GM12891 (cell line): Measurements from ENCODE around the gene ACOT13.
"Not testable (repeated sequence)": the region's sequence is repeated elsewhere in the genome, so short reads cannot be mapped to it uniquely, and the experiment has no call there.

ENCODE experiments used
- DNase-seq: peaks from one replicate; pipeline ENCODE4 v3.0.0; 2011; ENCODE audit warnings: low spot score; ENCODE audit not compliant: insufficient read length
- FAIRE-seq: peaks from 2 replicates; lab custom pipeline; 2011; peaks lifted over from hg19 to GRCh38; lab: Jason Lieb, UNC
- PAX5 ChIP-seq: IDR thresholded peaks from 2 replicates; pipeline ENCODE4 v1.6.1; 2011; ENCODE audit warnings: low read length, moderate library complexity, mild to moderate bottlenecking; ENCODE audit not compliant: insufficient read depth, severe bottlenecking
- POLR2A ChIP-seq: IDR thresholded peaks from 2 replicates; pipeline ENCODE4 v1.6.1; 2011; ENCODE audit warnings: low read depth, low read length, control low read depth
- POLR2AphosphoS5 ChIP-seq: IDR thresholded peaks from 2 replicates; pipeline ENCODE4 v1.6.1; 2011; ENCODE audit warnings: low read depth, low read length, control low read depth
- POU2F2 ChIP-seq: IDR thresholded peaks from 2 replicates; pipeline ENCODE4 v1.6.1; 2011; ENCODE audit warnings: low read depth, mild to moderate bottlenecking, control low read depth, low read length, moderate library complexity
- SPI1 ChIP-seq: IDR thresholded peaks from 2 replicates; pipeline ENCODE4 v1.6.1; 2011; ENCODE audit warnings: low read depth, low read length, control low read depth
- TAF1 ChIP-seq: IDR thresholded peaks from 2 replicates; pipeline ENCODE4 v1.6.1; 2011; ENCODE audit warnings: low read depth, low read length, control low read depth

Gene ACOT13

GRCh38 chr6:24692415-24692814, 25.5 kb downstream of the ACOT13 start:
- TF ChIP-seq POLR2AphosphoS5 = no peak
- TF ChIP-seq SPI1 = no peak
- TF ChIP-seq TAF1 = no peak
- FAIRE-seq = no peak
- no peak for DNase-seq

- TF ChIP-seq POLR2AphosphoS5 (no peak), POU2F2 (no peak), SPI1 (no peak), POLR2A (no peak), PAX5 (no peak), TAF1 (no peak)
- FAIRE-seq = peak; percentile 81
- DNase-seq = no peak
Observed at GRCh38 chr6:24692848-24693592, 26.1 kb downstream of the ACOT13 start.

GRCh38 chr6:24694198-24694597, 27.3 kb downstream of the ACOT13 start:
- DNase-seq (no peak), FAIRE-seq (no peak)
- TF ChIP-seq PAX5 (no peak), POLR2AphosphoS5 (no peak), POU2F2 (no peak), TAF1 (no peak), SPI1 (no peak), POLR2A (no peak)

GRCh38 chr6:24695635-24696034, 28.8 kb downstream of the ACOT13 start:
- DNase-seq = not testable (repeated sequence)
- peak; percentile 90 for FAIRE-seq

GRCh38 chr6:24696097-24696496, 29.2 kb downstream of the ACOT13 start:
- DNase-seq (no peak), FAIRE-seq (no peak)
- no peak for TF ChIP-seq POLR2AphosphoS5
- TF ChIP-seq SPI1 = no peak
- TF ChIP-seq PAX5 = no peak
- TF ChIP-seq TAF1 = no peak
- TF ChIP-seq POU2F2 = no peak
- no peak for TF ChIP-seq POLR2A

GRCh38 chr6:24699521-24700359, 32.9 kb downstream of the ACOT13 start:
- TF ChIP-seq TAF1 = no peak
- no peak for TF ChIP-seq POLR2AphosphoS5
- TF ChIP-seq POU2F2 = no peak
- no peak for TF ChIP-seq PAX5
- TF ChIP-seq SPI1 = no peak
- no peak for TF ChIP-seq POLR2A
- FAIRE-seq = no peak
- DNase-seq = no peak

GRCh38 chr6:24702720-24703282, 35.9 kb downstream of the ACOT13 start:
- DNase-seq (no peak), FAIRE-seq (no peak)
- TF ChIP-seq PAX5 (no peak), POU2F2 (no peak), SPI1 (no peak), POLR2A (peak; percentile 56; the same call in 1 of the 2 replicates), TAF1 (no peak), POLR2AphosphoS5 (peak; percentile 65; the same call in 1 of the 2 replicates)

GRCh38 chr6:24704468-24704867, 37.6 kb downstream of the ACOT13 start:
- DNase-seq (no peak), FAIRE-seq (no peak)
- no peak for TF ChIP-seq PAX5
- 0 out of 2 replicates have a peak, but pooled peaks have one; percentile 27 for TF ChIP-seq POLR2A
- no peak for TF ChIP-seq POU2F2

- DNase-seq (no peak), FAIRE-seq (no peak)
- TF ChIP-seq PAX5 = no peak
- 0 out of 2 replicates have a peak, but pooled peaks have one; percentile 13 for TF ChIP-seq POLR2AphosphoS5
- peak; percentile 35; the same call in 1 of the 2 replicates for TF ChIP-seq POLR2A
Observed at GRCh38 chr6:24708612-24709011, 41.7 kb downstream of the ACOT13 start.
